Ascending aorta (tissue), 2 donors: ENCODE measurements around the gene AMBRA1. TPM values are rescaled to one million over a fixed set of nuclear protein-coding genes. Genes with fewer than 3 reads are reported as not detected.
A peak's percentile ranks its signal among the peaks of the same experiment; 100 is the strongest.

Experiments
- DNase-seq, 2 donors: peaks; one replicate each; pipeline ENCODE4 v3.0.0-alpha.2; 2019; ENCODE audit warnings: low spot score in 2 of 2
- H3K27ac ChIP-seq, 2 donors: fragments of 200-600 bp; sonication (generic); one replicate each; pipeline ENCODE4 v1.5.1; 2016 to 2017; ENCODE audit warnings: mild to moderate bottlenecking in 1 of 2
- H3K27me3 ChIP-seq: fragments of 200-600 bp; sonication (generic); one replicate; pipeline ENCODE4 v1.5.1; 2017
- H3K36me3 ChIP-seq, 2 donors: fragments of 200-600 bp; sonication (generic); one replicate each; pipeline ENCODE4 v1.5.1; 2016
- H3K4me1 ChIP-seq, 2 donors: fragments of 200-600 bp; sonication (generic); one replicate each; pipeline ENCODE4 v1.5.1; 2016 to 2017; ENCODE audit warnings: mild to moderate bottlenecking in 1 of 2
- H3K4me3 ChIP-seq, 2 donors: fragments of 200-600 bp; sonication (generic); one replicate each; pipeline ENCODE4 v1.5.1; 2016 to 2017; ENCODE audit warnings: mild to moderate bottlenecking in 1 of 2
- H3K9me3 ChIP-seq, 2 donors: fragments of 200-600 bp; sonication (generic); one replicate each; pipeline ENCODE4 v1.5.1; 2016
- CTCF ChIP-seq, 3 experiments: fragments of 200-600 bp in 2 of 3; fragments of 450-650 bp in 1 of 3; sonication (generic) in 2 of 3; IDR thresholded peaks; one replicate each; pipeline ENCODE4 v1.5.1; 2016 to 2019; ENCODE audit warnings: antibody characterized with exemption in 3 of 3, mild to moderate bottlenecking in 1 of 3, moderate library complexity in 1 of 3
- intact Hi-C: fragments of 100-400 bp; cut with DNase I; formaldehyde crosslinking; loops from one replicate; pipeline ENCODE4 v1.15.1; 2023
- total RNA-seq: library from RNA; depleted of rRNA; stranded (reverse); fragments of >200 nt; gene quantifications from one replicate; pipeline ENCODE4 v1.1.0, GENCODE V29; 2016

Gene AMBRA1
- total RNA-seq, 1 donor from 2014 or later: 12.1 TPM

GRCh38 chr11:46390331-46391171, 203.3 kb downstream of the AMBRA1 start:
- no peak overlapping the region for H3K4me3 ChIP-seq
- H3K4me1 ChIP-seq: peaks cover 14 to 21% of the 10 kb centered on the region in 2 donors

GRCh38 chr11:46389450-46390330, 204.1 kb downstream of the AMBRA1 start:
- H3K9me3 ChIP-seq: no peaks in the 10 kb centered on the region
- peaks cover 16% of the 10 kb centered on the region for H3K27me3 ChIP-seq
- intact Hi-C loops: loop anchor here (5.0 to 10.0 kb wide), 2 partner anchors 148 to 225 kb away; partner anchors contain the start of genes ATG13 and HARBI1
- TF ChIP-seq CTCF (IDR thresholded peaks at IDR 0.05): peak; percentile 63 to 83 (median 67)
- peaks cover 14 to 21% of the 10 kb centered on the region in 2 donors for H3K4me1 ChIP-seq
- H3K36me3 ChIP-seq: no peaks in the 10 kb centered on the region
- no peak overlapping the region for H3K27ac ChIP-seq
- DNase-seq: peak in 1 of 2 donors; percentile 76
- H3K4me3 ChIP-seq: peak overlapping the region; percentile 7 to 58

More at GRCh38 chr11:46390331-46391171, 203.3 kb downstream of the AMBRA1 start:
- H3K9me3 ChIP-seq: no peaks in the 10 kb centered on the region
- no peak for DNase-seq
- no peaks in the 10 kb centered on the region for H3K36me3 ChIP-seq
- no peak for TF ChIP-seq CTCF (IDR thresholded peaks at IDR 0.05)
- peaks cover 16% of the 10 kb centered on the region for H3K27me3 ChIP-seq
- no peak overlapping the region for H3K27ac ChIP-seq
- intact Hi-C loops: loop anchor here (5.0 kb wide), 1 partner anchor 147 kb away; no protein-coding TSS in a partner anchor

GRCh38 chr11:46388619-46389449, 205.0 kb downstream of the AMBRA1 start:
- DNase-seq: no peak
- no peak for TF ChIP-seq CTCF (IDR thresholded peaks at IDR 0.05)
- Histone ChIP-seq H3K27ac (no peak overlapping the region), H3K9me3 (no peaks in the 10 kb centered on the region), H3K4me1 (peaks cover 14 to 21% of the 10 kb centered on the region in 2 donors), H3K27me3 (peaks cover 16% of the 10 kb centered on the region), H3K36me3 (no peaks in the 10 kb centered on the region), H3K4me3 (no peak overlapping the region)
- intact Hi-C loops: loop anchor here (10.0 kb wide), 1 partner anchor 226 kb away; the partner anchor contains the start of genes ATG13 and HARBI1

GRCh38 chr11:46387919-46388618, 205.8 kb downstream of the AMBRA1 start:
- H3K9me3 ChIP-seq: no peaks in the 10 kb centered on the region
- DNase-seq: no peak
- no peak overlapping the region for H3K27ac ChIP-seq
- no peaks in the 10 kb centered on the region for H3K36me3 ChIP-seq
- peaks cover 16% of the 10 kb centered on the region for H3K27me3 ChIP-seq
- H3K4me1 ChIP-seq: peaks cover 14 to 21% of the 10 kb centered on the region in 2 donors
- no peak overlapping the region for H3K4me3 ChIP-seq
- no peak for TF ChIP-seq CTCF (IDR thresholded peaks at IDR 0.05)
- intact Hi-C loops: loop anchor here (10.0 kb wide), 1 partner anchor 227 kb away; the partner anchor contains the start of genes ATG13 and HARBI1
